HCT116 (cell line): ENCODE measurements around the gene EXOC4. TPM values are rescaled to one million over a fixed set of nuclear protein-coding genes. Genes with fewer than 3 reads are reported as not detected.

ENCODE experiments used
- ATAC-seq: fragments of 200-7000 bp; cut with Tn5 transposase; 2 replicates; pipeline ENCODE4 v1.9.1; 2020; ENCODE audit warnings: mild to moderate bottlenecking, moderate library complexity
- BruUV-seq: library from RNA; stranded (reverse); fragments of 400-500 nt; replicated peaks from 2 replicates; lab custom pipeline; 2021; lab: Mats Ljungman, UMichigan
- CTCF ChIA-PET: fragments of 300-600 bp; sonication (Branson Sonifier 250); formaldehyde crosslinking; loops from one replicate; lab custom pipeline; 2021; ENCODE audit warnings: antibody characterized with exemption; lab: Charles Lee
- POLR2A ChIA-PET: fragments of 300-600, 350-600 bp; sonication (Branson Sonifier 250); formaldehyde crosslinking; loops from one replicate; lab custom pipeline; 2021; ENCODE audit warnings: antibody characterized with exemption; lab: Charles Lee
- RAD21 ChIA-PET, 2 experiments: fragments of 300-600 bp; sonication (Branson Sonifier 250); formaldehyde crosslinking; loops; one replicate each; lab custom pipeline; 2023; ENCODE audit warnings: low total read pairs in 2 of 2; ENCODE audit not compliant: uncharacterized antibody in 2 of 2, unreplicated experiment in 2 of 2, low non-redundant PET in 1 of 2; lab: Charles Lee
- DNase-seq: peaks from one replicate; pipeline ENCODE4 v3.0.0-alpha.2; 2010; ENCODE audit warnings: low read depth, low spot score
- H2AFZ ChIP-seq: fragments of 200-600 bp; shearing (Covaris generic), sonication (generic); 2 replicates; pipeline ENCODE4 v1.6.1; 2017; ENCODE audit warnings: low read depth, mixed run types, mixed read lengths, antibody characterized with exemption, low read length; ENCODE audit not compliant: poor library complexity, severe bottlenecking
- H3K27ac ChIP-seq: 2 replicates; pipeline ENCODE4 v1.5.1; 2012; ENCODE audit warnings: low read depth, low read length
- H3K27me3 ChIP-seq: fragments of 200-600 bp; sonication (generic); 2 replicates; pipeline ENCODE4 v1.6.1; 2016; ENCODE audit warnings: mixed run types, low read length, mixed read lengths; ENCODE audit not compliant: insufficient read depth
- H3K36me3 ChIP-seq, 2 experiments: fragments of 200-500 bp in 1 of 2; fragments of 200-600 bp in 1 of 2; sonication (Bioruptor generic) in 1 of 2; sonication (generic) in 1 of 2; 2 replicates each; pipeline versions ENCODE4 v1.5.1 to v1.6.1; 2014 to 2016; ENCODE audit warnings: low read length in 2 of 2, inconsistent platforms in 1 of 2, mixed read lengths in 1 of 2, mixed run types in 1 of 2; ENCODE audit not compliant: insufficient read depth in 2 of 2, control insufficient read depth in 1 of 2
- H3K4me1 ChIP-seq, 2 experiments: fragments of 200-600 bp in 1 of 2; sonication (generic) in 1 of 2; 2 replicates each; pipeline versions ENCODE4 v1.5.1 to v1.6.1; 2012 to 2017; ENCODE audit warnings: low read length in 2 of 2, inconsistent platforms in 1 of 2, mild to moderate bottlenecking in 1 of 2, mixed read lengths in 1 of 2, mixed run types in 1 of 2, moderate library complexity in 1 of 2; ENCODE audit not compliant: insufficient read depth in 2 of 2, control insufficient read depth in 1 of 2
- H3K4me2 ChIP-seq: fragments of 200-600 bp; sonication (generic); 2 replicates; pipeline ENCODE4 v1.6.1; 2017; ENCODE audit warnings: mixed run types, low read length, mixed read lengths
- H3K4me3 ChIP-seq, 2 experiments: fragments of 200-600 bp in 1 of 2; sonication (generic) in 1 of 2; replicated peaks in 1 of 2; 2 replicates each; pipeline ENCODE4 v1.5.1; 2011 to 2016; ENCODE audit warnings: low read length in 2 of 2, control low read depth in 1 of 2, low read depth in 1 of 2, mild to moderate bottlenecking in 1 of 2, mixed read lengths in 1 of 2, mixed run types in 1 of 2
- H3K79me2 ChIP-seq: fragments of 200-600 bp; sonication (generic); 2 replicates; pipeline ENCODE4 v1.6.1; 2017; ENCODE audit warnings: mild to moderate bottlenecking, mixed run types, low read length, moderate library complexity, mixed read lengths; ENCODE audit not compliant: insufficient read depth
- H3K9ac ChIP-seq: fragments of 200-600 bp; sonication (generic); 2 replicates; pipeline ENCODE4 v1.6.1; 2016; ENCODE audit warnings: low read length, mixed read lengths
- H3K9me2 ChIP-seq: fragments of 200-600 bp; sonication (generic), shearing (Covaris generic); 2 replicates; pipeline ENCODE4 v1.6.1; 2017; ENCODE audit warnings: mixed run types, mild to moderate bottlenecking, moderate library complexity; ENCODE audit not compliant: insufficient read depth
- H3K9me3 ChIP-seq, 2 experiments: fragments of 200-500 bp in 1 of 2; fragments of 200-600 bp in 1 of 2; sonication (Bioruptor generic) in 1 of 2; sonication (generic) in 1 of 2; 2 replicates each; pipeline ENCODE4 v1.6.1; 2014 to 2017; ENCODE audit warnings: low read length in 2 of 2, mixed read lengths in 2 of 2, inconsistent platforms in 1 of 2, low read depth in 1 of 2, mild to moderate bottlenecking in 1 of 2, mixed run types in 1 of 2, moderate library complexity in 1 of 2; ENCODE audit not compliant: control insufficient read depth in 1 of 2, insufficient read depth in 1 of 2
- H4K20me1 ChIP-seq: fragments of 200-600 bp; sonication (generic), shearing (Covaris generic); 2 replicates; pipeline ENCODE4 v1.6.1; 2017; ENCODE audit warnings: mixed run types, mild to moderate bottlenecking, moderate library complexity; ENCODE audit not compliant: insufficient read depth
- CBX3 ChIP-seq: IDR thresholded peaks from 2 replicates; pipeline ENCODE4 v1.6.1; 2012; ENCODE audit warnings: low read depth
- CEBPB ChIP-seq: IDR thresholded peaks from 2 replicates; pipeline ENCODE4 v1.6.1; 2012; ENCODE audit warnings: low read depth
- EGR1 ChIP-seq: IDR thresholded peaks from 2 replicates; pipeline ENCODE4 v1.6.1; 2012; ENCODE audit warnings: low read depth
- ELF1 ChIP-seq: IDR thresholded peaks from 2 replicates; pipeline ENCODE4 v1.6.1; 2012; ENCODE audit warnings: low read depth, borderline replicate concordance
- EZH2 ChIP-seq: fragments of 200-600 bp; sonication (generic); IDR thresholded peaks from 2 replicates; pipeline ENCODE4 v1.6.1; 2017; ENCODE audit warnings: antibody characterized with exemption, mixed run types
- EZH2phosphoT487 ChIP-seq: fragments of 200-600 bp; IDR thresholded peaks from 2 replicates; pipeline ENCODE4 v1.6.1; 2018; ENCODE audit warnings: antibody characterized with exemption, borderline replicate concordance
- FOSL1 ChIP-seq: IDR thresholded peaks from 2 replicates; pipeline ENCODE4 v1.6.1; 2012; ENCODE audit warnings: low read depth
- JUND ChIP-seq: IDR thresholded peaks from 2 replicates; pipeline ENCODE4 v1.6.1; 2012
- POLR2A ChIP-seq: IDR thresholded peaks from 2 replicates; pipeline ENCODE4 v1.7.0; 2011; ENCODE audit warnings: borderline replicate concordance; ENCODE audit not compliant: insufficient read depth, insufficient read length; ENCODE audit errors: extremely low read depth
- POLR2AphosphoS5 ChIP-seq: IDR thresholded peaks from 2 replicates; pipeline ENCODE4 v1.6.1; 2011; ENCODE audit warnings: mild to moderate bottlenecking, low read depth, low read length, moderate library complexity
- RAD21 ChIP-seq: IDR thresholded peaks from 2 replicates; pipeline ENCODE4 v1.6.1; 2012; ENCODE audit warnings: low read depth, mild to moderate bottlenecking
- SIN3A ChIP-seq: IDR thresholded peaks from 2 replicates; pipeline ENCODE4 v1.6.1; 2012; ENCODE audit warnings: low read depth
- SRF ChIP-seq: IDR thresholded peaks from 2 replicates; pipeline ENCODE4 v1.6.1; 2012; ENCODE audit warnings: low read depth
- YY1 ChIP-seq: IDR thresholded peaks from 2 replicates; pipeline ENCODE4 v1.6.1; 2011; ENCODE audit warnings: low read length, low read depth, moderate library complexity, mild to moderate bottlenecking; ENCODE audit not compliant: insufficient replicate concordance; ENCODE audit errors: extremely low read depth
- ZFX ChIP-seq: fragments of 450-650 bp; IDR thresholded peaks from 2 replicates; pipeline ENCODE4 v1.6.1; 2017
- ZNF274 ChIP-seq: fragments of 200-500 bp; sonication (Bioruptor generic); IDR thresholded peaks from 2 replicates; pipeline ENCODE4 v1.6.1; 2014; ENCODE audit warnings: mild to moderate bottlenecking, low read depth, low read length, inconsistent platforms
- intact Hi-C: fragments of 100-400 bp; cut with micrococcal nuclease; formaldehyde crosslinking; loops from 2 replicates; pipeline ENCODE4 v1.10.0; 2022
- total RNA-seq: library from RNA; stranded (reverse); gene quantifications from one replicate; pipeline ENCODE4 v1.2.1, GENCODE V29; 2021; ENCODE audit not compliant: unreplicated experiment
- TF ChIP-seq, protein P1 (sequence below): IDR thresholded peaks from 2 replicates; pipeline ENCODE4 v1.6.1; 2012
- TF ChIP-seq, protein P2 (sequence below): IDR thresholded peaks from 2 replicates; pipeline ENCODE4 v1.6.1; 2011; ENCODE audit warnings: mild to moderate bottlenecking, low read length, moderate library complexity; ENCODE audit not compliant: insufficient replicate concordance; ENCODE audit errors: extremely low read depth
- TF ChIP-seq, protein P3 (sequence below): IDR thresholded peaks from 2 replicates; pipeline ENCODE4 v1.6.1; 2012; ENCODE audit warnings: low read depth
- TF ChIP-seq, protein P4 (sequence below): IDR thresholded peaks from 2 replicates; pipeline ENCODE4 v1.6.1; 2012

EXOC4 gene
- total RNA-seq, 1 experiment from 2014 or later, result 40.3 TPM

DNA sequence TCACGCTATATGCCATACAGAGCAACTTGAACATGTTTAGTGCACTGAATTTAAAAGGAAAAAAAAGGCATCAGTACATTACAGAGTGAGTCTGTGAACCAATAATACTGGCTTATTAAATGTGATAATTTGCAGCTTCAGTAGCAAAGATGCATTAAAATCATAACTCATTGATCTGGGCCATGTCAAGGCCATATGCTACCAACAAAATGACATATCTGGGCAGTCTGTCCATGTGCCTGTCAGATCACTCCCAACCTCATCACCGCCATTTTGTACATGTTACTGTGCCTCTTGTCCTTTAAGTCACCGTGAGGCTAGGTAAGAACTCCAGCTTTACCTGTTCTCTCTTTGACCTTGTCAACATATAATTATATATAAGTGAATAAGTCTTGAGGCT lies 566.8 kb downstream of the EXOC4 start:
- no peak for TF ChIP-seq CEBPB
- no peak for TF ChIP-seq POLR2AphosphoS5
- no peak for TF ChIP-seq ZFX
- no peak for TF ChIP-seq JUND
- TF ChIP-seq, protein P1, sequence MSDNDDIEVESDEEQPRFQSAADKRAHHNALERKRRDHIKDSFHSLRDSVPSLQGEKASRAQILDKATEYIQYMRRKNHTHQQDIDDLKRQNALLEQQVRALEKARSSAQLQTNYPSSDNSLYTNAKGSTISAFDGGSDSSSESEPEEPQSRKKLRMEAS, result no peak
- TF ChIP-seq, protein P2, sequence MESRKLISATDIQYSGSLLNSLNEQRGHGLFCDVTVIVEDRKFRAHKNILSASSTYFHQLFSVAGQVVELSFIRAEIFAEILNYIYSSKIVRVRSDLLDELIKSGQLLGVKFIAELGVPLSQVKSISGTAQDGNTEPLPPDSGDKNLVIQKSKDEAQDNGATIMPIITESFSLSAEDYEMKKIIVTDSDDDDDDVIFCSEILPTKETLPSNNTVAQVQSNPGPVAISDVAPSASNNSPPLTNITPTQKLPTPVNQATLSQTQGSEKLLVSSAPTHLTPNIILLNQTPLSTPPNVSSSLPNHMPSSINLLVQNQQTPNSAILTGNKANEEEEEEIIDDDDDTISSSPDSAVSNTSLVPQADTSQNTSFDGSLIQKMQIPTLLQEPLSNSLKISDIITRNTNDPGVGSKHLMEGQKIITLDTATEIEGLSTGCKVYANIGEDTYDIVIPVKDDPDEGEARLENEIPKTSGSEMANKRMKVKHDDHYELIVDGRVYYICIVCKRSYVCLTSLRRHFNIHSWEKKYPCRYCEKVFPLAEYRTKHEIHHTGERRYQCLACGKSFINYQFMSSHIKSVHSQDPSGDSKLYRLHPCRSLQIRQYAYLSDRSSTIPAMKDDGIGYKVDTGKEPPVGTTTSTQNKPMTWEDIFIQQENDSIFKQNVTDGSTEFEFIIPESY, result no peak
- no peak for TF ChIP-seq CBX3
- no peak for TF ChIP-seq ZNF274
- TF ChIP-seq POLR2A, result no peak
- no peak for TF ChIP-seq ELF1
- no peak for TF ChIP-seq EGR1
- TF ChIP-seq YY1, result no peak
- TF ChIP-seq FOSL1, result no peak
- no peak for TF ChIP-seq EZH2
- no peak for TF ChIP-seq SIN3A
- TF ChIP-seq, protein P3, sequence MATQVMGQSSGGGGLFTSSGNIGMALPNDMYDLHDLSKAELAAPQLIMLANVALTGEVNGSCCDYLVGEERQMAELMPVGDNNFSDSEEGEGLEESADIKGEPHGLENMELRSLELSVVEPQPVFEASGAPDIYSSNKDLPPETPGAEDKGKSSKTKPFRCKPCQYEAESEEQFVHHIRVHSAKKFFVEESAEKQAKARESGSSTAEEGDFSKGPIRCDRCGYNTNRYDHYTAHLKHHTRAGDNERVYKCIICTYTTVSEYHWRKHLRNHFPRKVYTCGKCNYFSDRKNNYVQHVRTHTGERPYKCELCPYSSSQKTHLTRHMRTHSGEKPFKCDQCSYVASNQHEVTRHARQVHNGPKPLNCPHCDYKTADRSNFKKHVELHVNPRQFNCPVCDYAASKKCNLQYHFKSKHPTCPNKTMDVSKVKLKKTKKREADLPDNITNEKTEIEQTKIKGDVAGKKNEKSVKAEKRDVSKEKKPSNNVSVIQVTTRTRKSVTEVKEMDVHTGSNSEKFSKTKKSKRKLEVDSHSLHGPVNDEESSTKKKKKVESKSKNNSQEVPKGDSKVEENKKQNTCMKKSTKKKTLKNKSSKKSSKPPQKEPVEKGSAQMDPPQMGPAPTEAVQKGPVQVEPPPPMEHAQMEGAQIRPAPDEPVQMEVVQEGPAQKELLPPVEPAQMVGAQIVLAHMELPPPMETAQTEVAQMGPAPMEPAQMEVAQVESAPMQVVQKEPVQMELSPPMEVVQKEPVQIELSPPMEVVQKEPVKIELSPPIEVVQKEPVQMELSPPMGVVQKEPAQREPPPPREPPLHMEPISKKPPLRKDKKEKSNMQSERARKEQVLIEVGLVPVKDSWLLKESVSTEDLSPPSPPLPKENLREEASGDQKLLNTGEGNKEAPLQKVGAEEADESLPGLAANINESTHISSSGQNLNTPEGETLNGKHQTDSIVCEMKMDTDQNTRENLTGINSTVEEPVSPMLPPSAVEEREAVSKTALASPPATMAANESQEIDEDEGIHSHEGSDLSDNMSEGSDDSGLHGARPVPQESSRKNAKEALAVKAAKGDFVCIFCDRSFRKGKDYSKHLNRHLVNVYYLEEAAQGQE, result no peak
- TF ChIP-seq, protein P4, sequence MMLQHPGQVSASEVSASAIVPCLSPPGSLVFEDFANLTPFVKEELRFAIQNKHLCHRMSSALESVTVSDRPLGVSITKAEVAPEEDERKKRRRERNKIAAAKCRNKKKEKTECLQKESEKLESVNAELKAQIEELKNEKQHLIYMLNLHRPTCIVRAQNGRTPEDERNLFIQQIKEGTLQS, result no peak
- no peak for TF ChIP-seq RAD21
- no peak for TF ChIP-seq SRF
- TF ChIP-seq EZH2phosphoT487, result no peak
- TF ChIP-seq, all 23 proteins: peak for 0
- ATAC-seq, result no peak
- Histone ChIP-seq H2AFZ (no peak overlapping the region), H3K4me1 (no peaks in the 10 kb centered on the region), H3K36me3 (no peaks in the 10 kb centered on the region), H3K4me2 (no peak overlapping the region), H3K9ac (no peak overlapping the region), H3K27me3 (no peaks in the 10 kb centered on the region), H3K4me3 (no peak overlapping the region), H3K79me2 (no peaks in the 10 kb centered on the region), H3K27ac (no peak overlapping the region), H3K9me3 (no peaks in the 10 kb centered on the region), H4K20me1 (no peaks in the 10 kb centered on the region), H3K9me2 (no peaks in the 10 kb centered on the region)
- CTCF ChIA-PET, result interaction anchor here (1.3 kb wide), 1 partner anchor 35 kb away, joined by 3 read pairs; no protein-coding TSS in a partner anchor
- no peak for DNase-seq
- RAD21 ChIA-PET, result no interaction called here
- POLR2A ChIA-PET, result interaction anchor here (0.7 kb wide), 1 partner anchor 1510 kb away, joined by 3 read pairs; no protein-coding TSS in a partner anchor
- no TSS peak for BruUV-seq
- intact Hi-C loops, result no loop called here
